ENCODE data around the gene LMBR1L. TPM values are rescaled to one million over a fixed set of nuclear protein-coding genes. Genes with fewer than 3 reads are reported as not detected.

LMBR1L gene
- total and polyA plus RNA-seq, 10 of the 15 experiments (the other 5 are each of a cell fraction or from before 2014, with no cell fraction given): 2.1 to 42.6 (median 20.0) TPM

DNA sequence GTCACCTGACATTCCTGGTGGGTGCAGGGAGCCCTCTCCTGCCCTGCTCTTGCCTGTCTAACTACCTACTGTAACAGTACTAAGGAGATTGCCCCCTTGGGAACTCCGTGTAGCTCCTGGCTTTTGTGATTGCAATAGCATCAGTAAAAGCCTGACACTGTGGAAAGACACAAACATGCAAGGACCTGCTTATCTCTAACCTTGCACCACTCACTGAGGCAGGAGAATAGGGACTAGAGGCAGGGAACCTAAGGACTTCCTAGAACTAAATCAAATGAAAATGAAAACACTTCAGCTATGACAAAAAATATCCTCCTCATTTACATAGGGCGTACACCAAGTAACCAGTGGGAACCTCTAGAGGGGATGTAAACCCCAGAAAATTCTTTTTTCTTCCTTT is 49.8 kb upstream of the LMBR1L start:
- RAD21 ChIA-PET (ENCODE audit: unreplicated experiment): interaction anchor here (1.3 kb wide), 1 partner anchor 28 kb away, joined by 5 read pairs; no protein-coding TSS in a partner anchor
- H3K9ac ChIP-seq (ENCODE audit: control insufficient read depth, insufficient read depth, low read length): peak overlapping the region; percentile 53; the same call in 1 of the 2 replicates
- no peaks in the 10 kb centered on the region for H3K27me3 ChIP-seq (replicated peaks in 1 of 2; ENCODE audit: control insufficient read depth in 2 of 2, insufficient read depth in 2 of 2, low read length in 1 of 2)
- DNase-seq (ENCODE audit: low read depth, low spot score) (no peak), FAIRE-seq (peak; percentile 44), ATAC-seq (peak; percentile 78)
- H3K36me3 ChIP-seq (ENCODE audit: control insufficient read depth in 2 of 2, insufficient read depth in 2 of 2, low read length in 1 of 2): no peaks in the 10 kb centered on the region
- SMC1A ChIA-PET (ENCODE audit: uncharacterized antibody, unreplicated experiment): interaction anchor here (1.1 kb wide), 1 partner anchor 10 kb away, joined by 3 read pairs; no protein-coding TSS in a partner anchor
- no peaks in the 10 kb centered on the region for H3K9me3 ChIP-seq (replicated peaks; ENCODE audit: control insufficient read depth, insufficient read depth, low read length)
- H2AFZ ChIP-seq (ENCODE audit: control insufficient read depth, low read depth, low read length): peak overlapping the region; percentile 91
- 2% methylated on average over 2 of the region's 2 CpGs for WGBS (ENCODE audit: insufficient coverage, insufficient replicate concordance, low lambda C conversion rate, missing lambda C conversion rate)
- H3K4me1 ChIP-seq (ENCODE audit: control insufficient read depth, insufficient read depth, low read length): peaks cover 13% of the 10 kb centered on the region
- H3K79me2 ChIP-seq (ENCODE audit: control insufficient read depth, insufficient read depth, low read length): no peaks in the 10 kb centered on the region
- peak overlapping the region; percentile 62 for H3K27ac ChIP-seq (ENCODE audit: control insufficient read depth, insufficient read depth)
- in situ Hi-C loops (cut with MboI) (no loop called here), intact Hi-C loops (cut with micrococcal nuclease; ENCODE audit: unreplicated experiment) (no loop called here)
- no TSS peak for BruUV-seq (replicated peaks)
- POLR2A ChIA-PET: interaction anchor here (1.0 to 1.2 kb wide), 2 partner anchors 28 to 29 kb away, joined by 3 to 4 read pairs; partner anchors contain the start of gene TUBA1A
- no peaks in the 10 kb centered on the region for H4K20me1 ChIP-seq (ENCODE audit: control insufficient read depth, insufficient read depth)
- TF ChIP-seq SUPT20H (IDR thresholded peaks at IDR 0.05; ENCODE audit: borderline replicate concordance, control insufficient read depth, low read depth, low read length): no peak
- no peak for TF ChIP-seq MEF2B (IDR thresholded peaks at IDR 0.05; ENCODE audit: partially characterized antibody, poor library complexity, severe bottlenecking)
- peak overlapping the region; percentile 96 for H3K4me2 ChIP-seq (ENCODE audit: control insufficient read depth, insufficient read depth)
- no peak overlapping the region; the same call in 1 of the 2 replicates for H3K4me3 ChIP-seq
- CTCF ChIA-PET: no interaction called here

DNA sequence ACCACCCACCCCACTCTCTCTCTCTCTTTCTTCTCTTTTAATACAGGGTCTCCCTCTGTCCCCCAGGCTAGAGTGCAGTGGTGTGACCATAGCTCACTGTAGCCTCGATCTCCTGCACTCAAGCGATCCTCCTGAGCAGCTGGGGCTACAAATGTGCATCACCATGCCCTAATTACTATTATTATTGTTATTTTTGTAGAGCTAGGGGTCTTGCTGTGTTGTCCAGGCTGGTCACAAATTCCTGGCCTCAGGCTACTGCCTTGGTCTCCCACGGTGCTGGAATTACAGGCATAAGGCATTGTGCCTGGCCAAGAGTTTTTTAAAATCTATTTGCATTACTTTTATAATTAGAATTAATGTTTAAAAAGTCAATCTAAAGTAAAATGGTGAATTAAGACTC is 43.6 kb upstream of the LMBR1L start:
- BruUV-seq (replicated peaks): no TSS peak
- WGBS (ENCODE audit: insufficient coverage, insufficient replicate concordance, low lambda C conversion rate, missing lambda C conversion rate): 97% methylated on average over 3 of the region's 3 CpGs
- Histone ChIP-seq H3K4me3 (no peak overlapping the region), H3K79me2 (ENCODE audit: control insufficient read depth, insufficient read depth, low read length) (no peaks in the 10 kb centered on the region), H3K9ac (ENCODE audit: control insufficient read depth, insufficient read depth, low read length) (no peak overlapping the region), H3K27ac (ENCODE audit: control insufficient read depth, insufficient read depth) (no peak overlapping the region), H3K4me2 (ENCODE audit: control insufficient read depth, insufficient read depth) (no peak overlapping the region), H4K20me1 (ENCODE audit: control insufficient read depth, insufficient read depth) (no peaks in the 10 kb centered on the region), H3K9me3 (replicated peaks; ENCODE audit: control insufficient read depth, insufficient read depth, low read length) (no peaks in the 10 kb centered on the region), H3K4me1 (ENCODE audit: control insufficient read depth, insufficient read depth, low read length) (no peaks in the 10 kb centered on the region), H3K27me3 (replicated peaks in 1 of 2; ENCODE audit: control insufficient read depth in 2 of 2, insufficient read depth in 2 of 2, low read length in 1 of 2) (no peaks in the 10 kb centered on the region), H3K36me3 (ENCODE audit: control insufficient read depth in 2 of 2, insufficient read depth in 2 of 2, low read length in 1 of 2) (no peaks in the 10 kb centered on the region), H2AFZ (ENCODE audit: control insufficient read depth, low read depth, low read length) (no peak overlapping the region)
- TF ChIP-seq CBX3 (IDR thresholded peaks at IDR 0.05; ENCODE audit: borderline replicate concordance, low read depth): no peak
- TF ChIP-seq NRF1 (conservative IDR thresholded peaks at IDR 0.05; ENCODE audit: low read depth, low read length): no peak
- no peak for TF ChIP-seq FOXM1 (IDR thresholded peaks at IDR 0.05; ENCODE audit: low read depth, low read length)
- TF ChIP-seq PAX5 (IDR thresholded peaks at IDR 0.05; ENCODE audit: borderline replicate concordance, low read depth, low read length): no peak
- no peak for TF ChIP-seq YBX1 (IDR thresholded peaks at IDR 0.05)
- no peak for TF ChIP-seq RCOR1 (conservative IDR thresholded peaks at IDR 0.05; ENCODE audit: low read depth, low read length)
- TF ChIP-seq POLR2AphosphoS2 (IDR thresholded peaks at IDR 0.05; ENCODE audit: low read depth, low read length): no peak
- TF ChIP-seq JUND (IDR thresholded peaks at IDR 0.05; ENCODE audit: low read depth, low read length): no peak
- TF ChIP-seq CREM (IDR thresholded peaks at IDR 0.05; ENCODE audit: low read depth): no peak
- TF ChIP-seq, protein P1, sequence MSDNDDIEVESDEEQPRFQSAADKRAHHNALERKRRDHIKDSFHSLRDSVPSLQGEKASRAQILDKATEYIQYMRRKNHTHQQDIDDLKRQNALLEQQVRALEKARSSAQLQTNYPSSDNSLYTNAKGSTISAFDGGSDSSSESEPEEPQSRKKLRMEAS (IDR thresholded peaks at IDR 0.05; ENCODE audit: low read depth, low read length): no peak
- TF ChIP-seq NR2C1 (IDR thresholded peaks at IDR 0.05): no peak
- TF ChIP-seq TCF7 (IDR thresholded peaks at IDR 0.05; ENCODE audit: borderline replicate concordance): no peak
- TF ChIP-seq ESRRA (IDR thresholded peaks at IDR 0.05; ENCODE audit: low read length): no peak
- ChIA-PET SMC1A (ENCODE audit: uncharacterized antibody, unreplicated experiment) (no interaction called here), POLR2A (no interaction called here), RAD21 (ENCODE audit: unreplicated experiment) (no interaction called here), CTCF (interaction anchor here (0.7 kb wide), 1 partner anchor 34 kb away, joined by 3 read pairs; no protein-coding TSS in a partner anchor)
- in situ Hi-C loops (cut with MboI) (no loop called here), intact Hi-C loops (cut with micrococcal nuclease; ENCODE audit: unreplicated experiment) (no loop called here)
- FAIRE-seq (no peak), DNase-seq (ENCODE audit: low read depth, low spot score) (no peak), ATAC-seq (no peak)

Data from GM12878 (cell line).